Measurements from ENCODE around the gene ABCD1. TPM values are rescaled to one million over a fixed set of nuclear protein-coding genes. Genes with fewer than 3 reads are reported as not detected.

Gene ABCD1
- total RNA-seq, 4 donors from 2014 or later: 19.9 to 54.6 (median 34.5) TPM

DNA sequence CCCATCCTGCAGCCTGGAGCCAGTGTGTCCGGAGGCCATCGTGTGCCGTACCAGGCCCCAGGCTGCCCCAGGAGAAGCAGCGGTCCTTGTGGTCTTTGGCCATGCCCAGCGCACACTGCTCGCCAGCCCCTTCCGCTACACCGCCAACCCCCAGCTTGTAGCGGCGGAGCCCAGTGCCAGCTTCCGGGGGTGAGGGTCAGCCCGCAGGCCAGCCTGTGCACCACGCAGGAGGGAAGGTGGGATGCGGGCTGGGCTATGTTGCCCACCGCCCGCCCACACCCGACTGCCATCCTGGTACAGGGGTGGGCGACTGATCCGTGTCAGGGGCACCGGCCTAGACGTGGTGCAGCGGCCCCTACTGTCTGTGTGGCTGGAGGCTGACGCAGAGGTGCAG, 48.6 kb downstream of the ABCD1 start:
- Histone ChIP-seq H3K9me3 (no peaks in the 10 kb centered on the region), H3K36me3 (no peaks in the 10 kb centered on the region)

DNA sequence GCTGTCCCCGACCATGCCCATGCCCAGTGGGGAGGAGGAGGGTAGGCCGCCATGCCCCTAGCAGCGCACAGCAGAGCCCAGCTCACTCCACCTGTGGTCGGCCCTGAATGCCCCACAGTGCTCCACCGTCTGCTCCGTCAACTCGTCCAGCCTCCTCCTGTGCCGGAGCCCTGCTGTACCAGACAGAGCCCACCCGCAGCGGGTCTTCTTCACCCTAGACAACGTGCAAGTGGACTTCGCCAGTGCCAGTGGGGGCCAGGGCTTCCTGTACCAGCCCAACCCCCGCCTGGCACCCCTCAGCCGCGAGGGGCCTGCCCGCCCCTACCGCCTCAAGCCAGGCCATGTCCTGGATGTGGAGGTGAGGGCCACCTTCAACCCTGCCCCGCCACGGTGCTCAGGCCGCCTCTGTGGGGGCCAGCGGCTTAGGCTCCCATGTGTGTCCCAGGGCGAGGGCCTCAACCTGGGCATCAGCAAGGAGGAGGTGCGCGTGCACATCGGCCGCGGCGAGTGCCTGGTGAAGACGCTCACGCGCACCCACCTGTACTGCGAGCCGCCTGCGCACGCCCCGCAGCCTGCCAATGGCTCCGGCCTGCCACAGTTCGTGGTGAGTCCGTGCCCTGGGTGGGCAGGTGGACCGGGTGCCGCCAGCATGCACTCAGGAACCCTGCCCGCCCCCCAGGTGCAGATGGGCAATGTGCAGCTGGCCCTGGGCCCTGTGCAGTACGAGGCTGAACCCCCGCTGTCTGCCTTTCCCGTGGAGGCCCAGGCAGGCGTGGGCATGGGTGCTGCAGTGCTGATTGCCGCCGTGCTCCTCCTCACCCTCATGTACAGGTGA, 49.3 kb downstream of the ABCD1 start:
- intact Hi-C loops (cut with DNase I; ENCODE audit: low total_unique reads) (no loop called here), in situ Hi-C loops (cut with MboI; ENCODE audit: low sequenced_read_pairs in 4 of 4) (no loop called here)
- Histone ChIP-seq H3K4me1 (no peaks in the 10 kb centered on the region), H3K27me3 (no peaks in the 10 kb centered on the region), H3K27ac (no peak overlapping the region), H3K4me3 (no peak overlapping the region), H3K36me3 (no peaks in the 10 kb centered on the region), H3K9me3 (no peaks in the 10 kb centered on the region)
- DNase-seq: peak in 1 of 2 donors; percentile 6
- no peak for ATAC-seq
- TF ChIP-seq POLR2A (IDR thresholded peaks at IDR 0.05): no peak
- TF ChIP-seq, protein P1, sequence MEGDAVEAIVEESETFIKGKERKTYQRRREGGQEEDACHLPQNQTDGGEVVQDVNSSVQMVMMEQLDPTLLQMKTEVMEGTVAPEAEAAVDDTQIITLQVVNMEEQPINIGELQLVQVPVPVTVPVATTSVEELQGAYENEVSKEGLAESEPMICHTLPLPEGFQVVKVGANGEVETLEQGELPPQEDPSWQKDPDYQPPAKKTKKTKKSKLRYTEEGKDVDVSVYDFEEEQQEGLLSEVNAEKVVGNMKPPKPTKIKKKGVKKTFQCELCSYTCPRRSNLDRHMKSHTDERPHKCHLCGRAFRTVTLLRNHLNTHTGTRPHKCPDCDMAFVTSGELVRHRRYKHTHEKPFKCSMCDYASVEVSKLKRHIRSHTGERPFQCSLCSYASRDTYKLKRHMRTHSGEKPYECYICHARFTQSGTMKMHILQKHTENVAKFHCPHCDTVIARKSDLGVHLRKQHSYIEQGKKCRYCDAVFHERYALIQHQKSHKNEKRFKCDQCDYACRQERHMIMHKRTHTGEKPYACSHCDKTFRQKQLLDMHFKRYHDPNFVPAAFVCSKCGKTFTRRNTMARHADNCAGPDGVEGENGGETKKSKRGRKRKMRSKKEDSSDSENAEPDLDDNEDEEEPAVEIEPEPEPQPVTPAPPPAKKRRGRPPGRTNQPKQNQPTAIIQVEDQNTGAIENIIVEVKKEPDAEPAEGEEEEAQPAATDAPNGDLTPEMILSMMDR (IDR thresholded peaks at IDR 0.05 in 4 of 5, conservative IDR thresholded peaks at IDR 0.05 in 1 of 5): no peak

More for the DNA sequence above, 48.6 kb downstream of the ABCD1 start:
- DNase-seq (no peak), ATAC-seq (no peak)
- intact Hi-C loops (cut with DNase I; ENCODE audit: low total_unique reads): no loop called here
- Histone ChIP-seq H3K27ac (no peak overlapping the region), H3K4me3 (no peak overlapping the region), H3K4me1 (no peaks in the 10 kb centered on the region), H3K27me3 (no peaks in the 10 kb centered on the region)
- in situ Hi-C loops (cut with MboI; ENCODE audit: low sequenced_read_pairs in 4 of 4): no loop called here
- TF ChIP-seq POLR2A (IDR thresholded peaks at IDR 0.05): no peak
- TF ChIP-seq, protein P1 (IDR thresholded peaks at IDR 0.05 in 4 of 5, conservative IDR thresholded peaks at IDR 0.05 in 1 of 5): no peak

DNA sequence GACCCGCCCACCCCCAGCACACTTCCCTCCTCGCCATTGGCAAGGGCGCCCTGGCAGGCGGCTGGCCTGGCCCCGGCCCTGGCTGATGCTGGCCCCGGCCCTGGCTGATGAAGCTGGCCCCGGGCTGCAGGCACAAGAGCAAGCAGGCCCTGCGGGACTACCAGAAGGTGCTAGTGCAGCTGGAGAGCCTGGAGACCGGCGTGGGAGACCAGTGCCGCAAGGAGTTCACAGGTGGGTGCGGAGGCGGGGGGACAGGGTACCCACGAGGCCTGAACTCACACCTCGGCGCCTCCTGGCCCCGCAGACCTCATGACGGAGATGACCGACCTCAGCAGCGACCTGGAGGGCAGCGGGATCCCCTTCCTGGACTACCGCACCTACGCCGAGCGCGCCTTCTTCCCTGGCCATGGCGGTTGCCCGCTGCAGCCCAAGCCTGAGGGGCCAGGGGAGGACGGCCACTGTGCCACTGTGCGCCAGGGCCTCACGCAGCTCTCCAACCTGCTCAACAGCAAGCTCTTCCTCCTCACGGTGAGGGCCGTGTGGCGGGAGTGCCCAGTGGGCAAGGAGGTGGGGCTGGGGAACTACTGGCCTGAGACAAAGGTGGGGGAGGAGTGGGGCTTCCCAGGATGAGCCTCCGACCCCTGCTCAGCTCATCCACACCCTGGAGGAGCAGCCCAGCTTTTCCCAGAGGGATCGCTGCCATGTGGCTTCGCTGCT, 50.1 kb downstream of the ABCD1 start:
- Histone ChIP-seq H3K9me3 (no peaks in the 10 kb centered on the region), H3K27ac (no peak overlapping the region), H3K36me3 (no peaks in the 10 kb centered on the region), H3K4me1 (no peaks in the 10 kb centered on the region), H3K27me3 (no peaks in the 10 kb centered on the region), H3K4me3 (no peak overlapping the region)
- intact Hi-C loops (cut with DNase I; ENCODE audit: low total_unique reads): no loop called here
- no peak for ATAC-seq
- TF ChIP-seq POLR2A (IDR thresholded peaks at IDR 0.05): no peak
- TF ChIP-seq, protein P1 (IDR thresholded peaks at IDR 0.05 in 4 of 5, conservative IDR thresholded peaks at IDR 0.05 in 1 of 5): no peak
- DNase-seq: peak in 1 of 2 donors; percentile 6
- in situ Hi-C loops (cut with MboI; ENCODE audit: low sequenced_read_pairs in 4 of 4): loop anchor here in 3 of 4 donors (25.0 kb wide), 2 partner anchors 163 to 188 kb away; partner anchors contain the start of genes HCFC1 (in 2 of the 3), TMEM187 (in 2 of the 3), ARHGAP4 (in 1 of the 3) and NAA10 (in 1 of the 3)

DNA sequence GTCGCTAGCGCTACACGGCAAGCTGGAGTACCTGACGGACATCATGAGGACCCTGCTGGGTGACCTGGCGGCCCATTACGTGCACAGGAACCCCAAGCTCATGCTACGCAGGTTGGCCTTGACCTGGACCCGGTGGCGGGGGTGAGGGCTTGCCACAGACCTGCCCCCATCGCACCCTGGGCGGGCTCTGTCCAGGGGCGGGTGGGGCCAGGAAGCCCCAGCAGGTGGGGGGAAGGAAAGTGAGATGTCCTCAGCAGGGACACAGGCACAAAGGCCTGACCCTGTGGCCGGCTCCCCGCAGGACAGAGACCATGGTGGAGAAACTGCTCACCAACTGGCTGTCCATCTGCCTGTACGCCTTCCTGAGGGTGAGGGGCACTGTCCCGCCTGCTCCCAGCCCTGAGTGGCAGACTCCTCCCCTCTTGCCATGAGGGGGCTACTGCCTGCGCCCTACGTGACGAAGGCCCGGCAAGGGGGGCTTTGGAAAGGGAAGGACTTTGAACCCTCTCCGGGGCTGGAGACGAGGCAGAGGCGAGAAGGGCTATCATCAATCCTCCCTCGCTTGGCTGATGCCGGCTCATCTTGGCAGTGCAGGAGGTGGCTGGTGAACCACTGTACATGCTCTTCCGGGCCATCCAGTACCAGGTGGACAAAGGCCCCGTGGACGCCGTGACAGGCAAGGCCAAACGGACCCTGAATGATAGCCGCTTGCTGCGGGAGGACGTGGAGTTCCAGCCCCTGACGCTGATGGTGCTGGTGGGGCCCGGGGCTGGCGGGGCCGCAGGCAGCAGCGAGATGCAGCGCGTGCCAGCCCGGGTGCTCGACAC, 50.9 kb downstream of the ABCD1 start:
- no peaks in the 10 kb centered on the region for H3K9me3 ChIP-seq
- no peak overlapping the region for H3K27ac ChIP-seq
- peak in 1 of 2 donors; percentile 3 for DNase-seq
- no peaks in the 10 kb centered on the region for H3K27me3 ChIP-seq
- no peak for ATAC-seq
- H3K4me1 ChIP-seq: peaks cover 0 to 6% of the 10 kb centered on the region in 2 donors
- in situ Hi-C loops (cut with MboI; ENCODE audit: low sequenced_read_pairs in 4 of 4): loop anchor here in 3 of 4 donors (25.0 kb wide), 2 partner anchors 162 to 187 kb away; partner anchors contain the start of genes HCFC1 (in 2 of the 3), TMEM187 (in 2 of the 3), ARHGAP4 (in 1 of the 3) and NAA10 (in 1 of the 3)
- H3K36me3 ChIP-seq: no peaks in the 10 kb centered on the region
- intact Hi-C loops (cut with DNase I; ENCODE audit: low total_unique reads): no loop called here
- no peak overlapping the region for H3K4me3 ChIP-seq
- no peak for TF ChIP-seq POLR2A (IDR thresholded peaks at IDR 0.05)
- TF ChIP-seq, protein P1 (IDR thresholded peaks at IDR 0.05 in 4 of 5, conservative IDR thresholded peaks at IDR 0.05 in 1 of 5): no peak
